Activated CD8-positive, alpha-beta memory T cell treated with anti-CD3 and anti-CD28 coated beads for 48 hours (primary cell): ENCODE results near the gene NECAB3.
"Not testable (repeated sequence)": the region's sequence is repeated elsewhere in the genome, so short reads cannot be mapped to it uniquely, and the experiment has no call there.

Experiments used
- DNase-seq, 3 experiments: peaks; one replicate each; pipeline ENCODE4 v3.0.0-alpha.2; 2020; ENCODE audit warnings: low read depth in 2 of 3, low spot score in 2 of 3

The NECAB3 gene

DNA sequence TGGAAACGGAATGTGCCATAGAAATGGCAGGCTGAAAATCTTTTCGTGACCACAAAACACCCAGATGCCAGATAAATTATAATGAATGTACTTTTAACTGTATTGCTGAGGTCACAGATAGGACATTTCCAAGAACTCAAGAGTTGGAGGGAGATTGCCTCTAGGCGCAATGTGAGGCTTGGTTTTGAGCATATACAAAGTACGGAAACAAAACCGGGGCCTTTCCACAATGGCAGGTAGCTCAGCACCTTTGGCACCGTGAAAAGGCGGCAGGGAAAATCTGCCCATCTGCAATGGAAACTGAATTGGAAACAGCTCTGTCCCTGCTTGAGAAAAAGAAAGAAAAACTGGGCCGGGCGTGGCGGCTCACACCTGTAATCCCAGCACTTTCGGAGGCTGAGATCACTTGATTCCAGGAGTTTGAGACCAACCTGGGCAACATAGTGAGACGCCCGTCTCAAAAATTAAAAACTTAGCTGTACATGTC is 22.6 kb downstream of the NECAB3 start:
- DNase-seq: no peak

DNA sequence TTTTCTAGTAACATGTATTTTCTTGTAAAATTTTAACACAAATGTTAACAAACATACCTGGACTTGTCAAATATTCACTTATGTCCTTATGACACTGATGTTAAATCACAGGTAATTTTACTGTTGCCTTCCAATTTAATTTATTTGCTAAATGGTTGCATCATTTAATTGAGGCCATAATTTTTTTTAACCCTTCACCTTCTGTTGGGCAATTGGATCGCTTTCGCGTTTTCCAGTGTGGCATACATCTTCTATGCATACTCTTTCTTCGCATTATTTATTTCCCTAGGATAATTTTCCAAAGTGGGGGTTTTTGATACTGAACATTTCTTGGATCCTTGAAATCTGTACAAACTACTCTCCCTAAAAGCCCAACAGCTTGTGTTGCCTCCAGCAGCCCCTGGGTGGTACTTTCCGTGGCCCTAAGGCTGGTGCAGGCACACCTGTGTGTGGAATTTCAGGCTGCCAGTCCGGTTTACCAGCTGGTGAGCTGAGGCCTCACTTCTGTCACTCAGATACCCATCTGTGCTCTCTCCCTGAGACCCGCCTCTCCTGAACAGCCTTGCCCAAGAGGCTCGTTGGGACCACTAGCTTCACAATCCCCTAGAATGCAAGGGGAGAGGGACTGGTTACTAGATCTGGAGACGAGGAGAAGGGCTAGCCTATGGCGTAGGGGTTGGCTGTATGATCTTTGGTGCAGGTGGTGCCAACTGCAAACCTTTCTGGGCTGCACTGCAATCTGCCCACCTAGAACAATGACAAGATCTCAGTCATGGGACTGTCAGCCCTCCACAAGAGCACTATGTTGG is 23.3 kb downstream of the NECAB3 start:
- no peak for DNase-seq

DNA sequence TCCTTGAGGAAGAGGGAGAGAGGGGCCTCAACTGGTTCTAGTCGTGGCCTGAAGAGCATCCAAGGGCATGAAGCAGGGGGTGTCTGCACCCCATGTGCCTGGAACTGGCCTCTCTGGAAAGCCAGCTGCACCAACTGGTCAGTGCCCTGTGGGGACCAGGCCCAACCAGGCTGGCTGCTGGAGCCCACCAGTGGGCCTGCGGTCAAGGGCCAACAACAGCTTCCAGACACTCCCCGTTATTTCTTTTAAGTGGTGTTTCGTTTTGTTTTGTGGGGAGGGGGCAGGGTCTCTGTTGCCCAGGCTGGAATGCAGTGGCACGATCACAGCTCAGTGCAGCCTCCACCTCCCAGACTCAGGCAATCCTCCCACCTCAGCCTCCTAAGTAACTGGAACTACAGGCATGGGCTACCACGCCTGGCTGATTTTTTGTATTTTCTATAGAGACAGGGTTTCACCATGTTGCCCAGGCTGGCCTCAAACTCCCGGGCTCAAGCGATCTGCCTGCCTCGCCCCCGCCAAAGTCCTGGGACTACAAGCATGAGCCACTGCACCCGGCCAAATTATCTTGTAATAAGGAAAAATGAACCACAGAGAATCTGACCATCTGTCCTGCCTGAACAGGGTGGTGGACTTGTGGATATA is 24.0 kb downstream of the NECAB3 start:
- no peak for DNase-seq

DNA sequence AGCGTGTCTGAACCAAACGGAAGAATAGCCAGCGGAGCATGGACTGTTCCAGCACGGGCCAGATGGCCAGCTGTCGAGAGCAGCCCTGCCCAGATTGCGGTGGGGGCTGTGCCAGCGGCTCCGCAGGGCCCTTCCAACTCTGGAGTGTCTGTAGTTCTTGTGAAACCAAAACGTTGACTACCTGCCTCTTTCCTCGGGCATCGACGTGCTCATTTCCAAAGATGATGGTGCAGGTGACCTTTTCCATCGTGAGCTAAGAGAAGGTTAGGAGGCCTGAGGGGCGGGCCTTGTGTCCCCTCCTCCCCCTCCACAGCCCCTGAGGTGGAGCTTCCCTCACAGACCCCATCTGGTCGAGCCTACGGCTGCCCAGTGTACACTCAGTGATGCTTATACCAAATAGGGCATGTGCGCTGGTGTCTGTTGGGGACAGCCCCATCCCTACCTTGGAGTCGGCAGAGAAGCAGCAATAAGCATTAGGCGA is 25.0 kb downstream of the NECAB3 start:
- DNase-seq: no peak

DNA sequence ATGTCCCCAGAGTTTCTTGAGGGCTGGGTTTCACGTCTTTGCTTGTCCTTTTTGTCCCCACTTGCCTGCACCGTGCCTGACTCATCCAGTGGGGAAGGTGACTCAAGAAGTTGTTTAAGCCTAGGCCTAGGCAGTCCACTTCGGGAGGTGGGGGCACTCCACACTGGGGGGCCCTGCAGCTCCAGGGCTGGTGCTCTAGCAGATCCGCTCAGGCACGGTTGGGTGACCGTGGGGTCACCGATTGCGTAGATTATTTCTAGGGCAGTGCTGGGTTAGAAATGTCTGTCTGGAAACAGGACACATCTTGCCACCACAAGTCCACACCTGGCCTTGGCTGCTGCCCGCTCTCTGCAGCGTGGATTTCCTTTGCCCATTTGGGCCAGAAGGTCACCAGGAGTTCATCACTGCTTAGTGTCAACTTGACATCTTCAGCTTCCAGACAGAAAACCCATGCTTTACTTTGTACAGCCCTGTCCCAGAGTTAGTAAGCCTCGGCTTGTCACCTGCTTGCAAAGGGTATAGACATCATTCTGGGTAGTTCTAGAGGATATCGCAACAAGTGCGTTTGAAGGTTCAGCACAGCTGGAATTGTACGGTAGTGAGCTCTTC is 25.7 kb downstream of the NECAB3 start:
- no peak for DNase-seq

DNA sequence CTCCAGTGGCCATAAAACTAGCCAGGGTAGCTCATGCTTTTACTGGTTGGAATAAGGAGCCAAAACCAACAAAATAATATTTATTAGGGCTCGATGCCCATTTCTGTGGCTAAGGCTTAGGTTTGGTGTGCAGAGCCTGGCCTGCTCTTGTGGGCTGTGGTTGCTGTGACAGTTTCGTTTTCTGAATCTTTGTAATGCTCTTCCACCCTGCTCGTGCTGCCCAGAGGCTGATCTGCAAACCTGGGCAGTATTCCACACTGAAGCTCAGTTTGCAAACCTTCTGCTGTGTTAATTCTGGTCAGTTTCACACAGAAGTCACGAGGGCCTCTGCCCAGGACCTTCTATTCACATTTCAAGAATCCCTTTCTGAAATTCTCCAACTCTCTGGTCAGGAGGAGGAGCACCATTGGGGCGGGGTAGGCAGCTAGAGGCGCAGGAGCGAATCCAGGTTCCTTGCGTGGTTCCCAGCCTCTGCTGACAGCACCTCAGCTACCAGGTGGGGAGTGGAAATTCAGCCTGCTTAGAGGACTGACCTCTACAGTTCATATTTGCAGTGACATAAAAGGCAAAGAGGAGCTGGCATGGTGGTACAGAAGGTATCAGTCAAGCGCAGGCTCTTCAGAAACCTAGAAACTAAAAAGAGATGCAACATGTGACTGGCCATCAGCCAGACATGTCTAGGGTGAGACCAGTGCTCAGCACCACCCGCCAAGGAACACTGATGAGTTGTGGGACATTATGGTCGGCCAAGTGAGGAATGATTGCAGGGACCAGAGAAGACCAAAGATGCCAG is 26.4 kb downstream of the NECAB3 start:
- no peak for DNase-seq

DNA sequence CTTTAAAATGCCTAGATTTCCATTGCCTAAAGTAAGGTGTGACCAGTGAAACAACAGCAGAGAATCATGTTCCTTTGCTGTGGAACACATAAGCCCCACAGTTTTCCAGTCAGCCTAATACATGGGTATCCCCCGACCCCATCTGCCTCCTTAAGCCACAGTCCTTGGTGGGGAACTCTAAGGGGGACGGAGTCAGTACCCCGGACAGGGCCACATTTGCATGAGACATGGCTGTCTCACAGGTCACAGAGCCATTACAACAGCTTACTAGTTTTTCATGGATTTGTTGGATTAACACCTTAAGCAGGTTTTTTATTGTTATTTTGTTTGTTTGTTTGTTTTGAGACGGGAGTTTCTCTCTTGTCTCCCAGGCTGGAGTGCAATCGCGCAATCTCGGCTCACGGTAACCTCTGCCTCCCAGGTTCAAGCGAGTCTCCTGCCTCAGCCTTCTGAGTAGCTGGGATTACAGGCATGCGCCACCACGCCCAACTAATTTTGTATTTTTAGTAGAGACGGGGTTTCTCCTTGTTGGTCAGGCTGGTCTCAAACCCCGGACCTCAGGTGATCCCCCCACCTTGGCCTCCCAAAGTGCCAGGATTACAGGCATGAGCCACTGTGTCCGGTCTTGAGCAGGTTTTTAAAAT is 27.1 kb downstream of the NECAB3 start:
- DNase-seq: not testable (repeated sequence)

DNA sequence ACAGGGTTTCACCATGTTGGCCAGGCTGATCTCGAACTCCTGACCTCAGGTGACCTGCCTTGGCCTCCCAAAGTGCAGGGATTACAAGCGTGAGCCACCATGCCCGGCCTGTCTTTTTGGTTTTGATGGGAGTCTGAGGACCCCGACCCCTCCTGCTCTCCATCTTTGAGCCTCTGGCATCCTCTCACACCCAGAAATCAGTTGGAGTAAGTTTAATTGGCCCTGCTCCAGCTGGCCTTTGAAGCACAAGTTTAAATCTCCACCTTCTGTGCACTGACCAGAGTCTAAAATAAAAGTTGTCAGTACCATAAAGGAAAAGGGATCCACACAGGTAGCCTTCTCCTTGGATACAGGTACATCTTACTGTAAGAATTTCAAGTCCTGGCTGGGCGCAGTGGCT is 28.0 kb downstream of the NECAB3 start:
- DNase-seq: no peak

DNA sequence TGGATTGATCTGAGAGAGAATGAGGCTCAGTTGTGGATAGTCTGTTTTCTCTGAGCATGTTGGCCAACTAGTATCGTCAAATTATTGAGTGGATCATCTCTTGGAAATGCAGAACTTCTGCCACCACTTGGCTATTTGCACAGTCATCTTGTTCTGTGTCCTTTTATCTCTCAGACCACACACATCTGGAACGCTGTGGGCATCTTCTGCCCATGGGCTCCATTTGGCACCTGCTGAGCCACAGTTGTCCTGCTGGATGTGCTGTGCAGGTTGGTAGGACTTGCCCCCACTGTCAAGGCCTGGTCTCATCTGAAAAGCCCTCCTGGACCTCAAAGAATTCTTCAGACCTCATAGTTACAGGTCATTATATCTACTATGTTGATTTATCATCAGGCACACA is 28.8 kb downstream of the NECAB3 start:
- no peak for DNase-seq

DNA sequence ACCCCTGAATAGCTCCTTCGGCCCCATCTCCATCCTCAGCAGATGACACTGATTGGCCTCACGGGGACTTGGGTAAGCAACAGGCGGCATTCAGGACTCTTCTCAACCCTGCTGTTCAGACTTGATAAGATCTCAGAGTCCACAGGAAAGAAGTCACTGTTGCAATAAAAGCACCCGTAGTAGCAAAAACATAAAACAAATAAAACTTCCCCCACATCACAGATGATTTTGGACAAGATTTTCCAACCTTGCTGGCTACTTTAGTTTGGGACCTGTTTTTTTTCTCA is 29.2 kb downstream of the NECAB3 start:
- no peak for DNase-seq

DNA sequence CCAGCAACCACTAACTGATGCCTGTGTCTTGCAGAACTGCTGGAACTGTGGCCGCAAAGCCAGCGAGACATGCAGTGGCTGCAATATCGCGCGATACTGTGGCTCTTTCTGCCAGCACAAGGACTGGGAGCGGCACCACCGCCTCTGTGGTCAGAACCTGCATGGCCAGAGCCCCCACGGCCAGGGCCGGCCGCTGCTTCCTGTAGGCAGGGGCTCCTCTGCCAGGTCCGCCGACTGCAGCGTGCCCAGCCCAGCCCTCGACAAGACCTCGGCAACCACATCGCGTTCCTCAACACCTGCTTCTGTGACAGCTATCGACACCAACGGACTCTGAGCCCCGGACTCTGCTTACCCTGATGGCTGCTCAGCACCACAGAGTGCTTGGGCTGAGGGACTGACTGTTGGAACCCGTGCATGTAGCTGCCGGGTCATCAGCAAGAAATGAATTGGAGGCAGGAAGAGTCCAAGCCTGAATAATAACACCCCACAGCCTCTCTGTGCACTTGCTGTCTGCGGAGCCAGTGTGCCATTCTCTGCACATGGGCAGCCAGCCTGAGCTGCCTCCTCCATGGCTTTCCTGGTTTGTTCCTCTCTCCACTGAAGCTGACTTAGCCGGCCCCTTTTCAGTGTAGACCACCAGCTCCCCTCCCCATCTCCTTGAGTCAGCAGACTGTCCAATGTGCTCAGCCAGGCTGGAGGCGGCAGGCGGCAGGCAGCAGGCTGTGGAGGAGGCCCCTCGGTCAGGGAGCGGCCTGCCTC is 29.7 kb downstream of the NECAB3 start:
- DNase-seq: no peak

DNA sequence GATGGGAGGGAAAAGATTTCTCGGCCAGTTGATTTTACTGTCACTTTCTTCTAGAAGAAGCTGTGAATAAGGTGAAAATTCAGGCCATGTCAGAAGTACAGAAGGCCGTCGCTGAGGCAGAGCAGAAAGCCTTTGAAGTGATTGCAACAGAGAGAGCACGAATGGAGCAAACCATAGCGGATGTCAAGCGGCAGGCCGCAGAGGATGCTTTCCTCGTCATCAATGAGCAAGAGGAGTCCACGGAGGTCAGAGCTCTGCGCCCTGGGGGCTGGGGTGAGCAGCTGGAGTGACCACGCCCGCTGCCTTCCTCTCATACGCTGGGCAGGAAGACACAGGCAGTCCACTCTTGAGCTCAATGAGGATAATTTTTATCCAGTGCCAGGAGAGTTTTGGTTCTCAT is 33.9 kb downstream of the NECAB3 start:
- no peak for DNase-seq

DNA sequence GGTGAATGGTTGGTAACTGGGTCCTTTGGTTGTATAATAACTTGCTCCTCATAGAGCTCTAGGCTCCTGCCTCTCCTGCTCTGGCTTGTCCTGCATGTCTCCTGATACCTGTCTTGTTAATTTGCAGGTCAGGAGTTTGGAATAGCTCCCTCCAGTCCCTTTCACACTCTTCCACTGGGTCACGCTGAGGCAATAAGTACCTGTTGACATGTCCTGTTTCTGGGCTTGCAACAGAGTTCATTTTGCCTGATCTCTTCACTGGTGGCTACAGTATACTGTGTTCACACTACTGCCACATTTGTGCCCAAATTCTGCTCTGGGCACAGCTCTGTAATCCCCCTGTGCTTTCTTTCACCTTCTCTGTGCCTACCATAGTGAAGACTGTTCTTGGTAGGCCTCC is 37.5 kb downstream of the NECAB3 start:
- no peak for DNase-seq

DNA sequence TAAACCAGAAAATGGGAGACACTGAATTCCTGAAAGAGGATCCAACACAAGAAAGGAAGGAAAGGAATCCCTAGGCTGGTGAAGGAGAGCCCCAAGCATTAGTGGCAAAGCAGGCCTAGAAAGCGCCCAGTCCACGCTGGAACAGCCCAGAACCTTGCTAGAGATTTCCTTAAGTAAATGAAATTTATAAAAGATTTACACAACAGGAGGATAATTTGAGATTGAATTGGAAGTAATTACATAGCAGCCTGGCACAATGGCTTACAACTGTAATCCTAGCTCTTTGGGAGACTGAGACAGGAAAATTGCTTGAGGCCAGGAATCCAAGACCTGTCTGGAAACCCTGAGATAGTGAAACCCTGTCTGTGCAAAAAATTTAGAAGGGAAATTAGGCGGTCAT is 38.9 kb downstream of the NECAB3 start:
- DNase-seq: no peak

DNA sequence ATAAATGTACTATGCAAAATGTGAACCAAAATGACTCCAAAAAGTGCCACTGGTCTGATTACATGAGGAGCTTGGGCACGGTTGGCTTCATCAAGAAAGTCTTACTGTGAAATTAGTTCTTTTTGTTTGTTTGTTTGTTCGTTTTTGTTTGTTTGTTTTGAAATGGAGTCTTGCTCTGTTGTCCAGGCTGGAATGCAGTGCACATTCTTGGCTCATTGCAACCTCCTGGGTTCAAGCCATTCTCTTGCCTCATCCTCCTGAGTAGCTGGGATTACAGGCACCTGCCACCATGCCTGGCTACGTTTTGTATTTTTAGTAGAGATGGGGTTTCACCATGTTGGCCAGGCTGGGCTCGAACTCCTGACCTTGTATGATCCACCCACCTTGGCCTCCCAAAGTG is 42.3 kb downstream of the NECAB3 start:
- DNase-seq: not testable (repeated sequence)

DNA sequence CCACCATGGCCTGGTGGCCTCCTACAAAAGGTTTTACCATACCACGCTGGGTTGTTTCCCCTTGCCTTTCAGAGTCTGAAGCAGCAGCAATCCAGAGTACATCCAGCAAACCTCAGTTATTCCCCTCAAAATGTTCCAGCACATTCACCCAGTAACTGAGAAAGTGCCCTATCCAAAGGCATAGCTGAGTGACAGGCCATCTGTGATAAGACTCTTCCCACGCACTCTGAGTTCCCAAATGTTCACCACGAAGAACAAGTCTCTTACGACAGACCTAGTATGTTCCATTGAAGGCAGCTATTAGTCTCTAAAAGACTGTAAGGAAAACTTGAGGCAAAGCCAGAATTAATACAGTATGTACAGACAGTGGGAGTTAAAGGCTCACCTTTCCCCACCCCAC is 43.7 kb downstream of the NECAB3 start:
- DNase-seq: no peak

DNA sequence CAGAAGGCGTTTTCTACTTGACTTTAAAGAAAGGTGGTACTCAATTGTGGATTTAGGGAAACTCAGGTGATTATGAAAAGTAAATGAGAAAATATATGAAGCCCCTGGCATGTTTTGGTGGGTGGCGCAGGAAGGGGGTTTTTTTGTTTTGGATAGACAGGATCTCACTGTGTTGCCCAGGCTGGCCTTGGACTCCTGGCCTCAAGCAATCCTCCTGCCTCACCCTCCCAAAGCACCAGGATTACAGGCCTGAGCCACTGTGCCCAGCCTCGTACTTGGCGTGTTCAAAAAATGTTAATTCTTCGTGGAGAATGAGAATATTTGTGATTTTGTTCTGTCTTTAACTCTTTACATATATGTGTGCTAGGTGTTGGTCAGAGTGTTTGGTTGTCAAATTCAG is 44.2 kb downstream of the NECAB3 start:
- DNase-seq: no peak

DNA sequence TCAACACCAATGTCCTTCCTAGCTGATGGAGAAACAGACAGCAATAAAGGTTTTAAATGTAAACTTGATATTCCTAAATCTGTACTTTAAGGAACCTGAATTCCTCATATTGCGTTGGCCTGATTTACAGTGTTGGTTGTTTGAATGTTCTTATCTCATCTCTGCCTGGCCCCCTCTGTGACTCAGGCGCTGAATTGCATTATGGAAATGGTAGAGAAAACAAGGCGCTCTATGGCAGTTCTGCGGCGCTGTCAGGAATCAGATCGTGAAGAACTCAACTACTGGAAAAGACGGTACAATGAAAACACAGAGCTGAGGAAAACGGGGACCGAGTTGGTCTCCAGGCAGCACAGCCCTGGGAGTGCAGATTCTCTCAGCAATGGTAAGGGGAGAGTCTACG is 44.7 kb downstream of the NECAB3 start:
- DNase-seq: no peak

DNA sequence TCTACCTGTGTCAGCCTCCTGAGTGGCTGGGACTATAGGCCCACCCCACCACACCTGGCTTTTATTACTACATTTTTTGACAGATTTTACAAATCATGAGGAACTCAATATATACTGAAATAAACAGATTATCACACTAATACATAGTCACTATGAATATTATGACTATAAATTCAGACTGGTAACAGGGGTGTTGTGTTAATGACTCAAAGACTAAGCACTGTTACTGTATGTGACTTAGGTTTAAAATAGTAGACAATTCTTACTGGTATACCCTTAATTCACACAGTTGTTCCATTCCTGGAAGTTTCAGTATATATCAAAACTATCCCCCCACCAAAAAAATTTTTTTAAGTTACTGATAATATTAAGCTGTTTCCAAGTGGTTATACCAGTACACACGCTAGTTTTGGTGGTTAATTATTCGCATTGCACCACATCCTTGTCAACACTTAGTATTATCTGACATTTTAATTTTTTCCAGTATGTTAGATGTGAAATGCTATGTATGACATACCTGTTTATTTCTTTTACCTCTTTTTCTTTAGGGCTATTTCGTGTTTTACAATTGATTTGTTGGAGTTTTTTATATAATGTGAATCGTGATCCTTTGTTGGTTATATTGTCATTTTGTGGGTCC is 46.5 kb downstream of the NECAB3 start:
- no peak for DNase-seq

DNA sequence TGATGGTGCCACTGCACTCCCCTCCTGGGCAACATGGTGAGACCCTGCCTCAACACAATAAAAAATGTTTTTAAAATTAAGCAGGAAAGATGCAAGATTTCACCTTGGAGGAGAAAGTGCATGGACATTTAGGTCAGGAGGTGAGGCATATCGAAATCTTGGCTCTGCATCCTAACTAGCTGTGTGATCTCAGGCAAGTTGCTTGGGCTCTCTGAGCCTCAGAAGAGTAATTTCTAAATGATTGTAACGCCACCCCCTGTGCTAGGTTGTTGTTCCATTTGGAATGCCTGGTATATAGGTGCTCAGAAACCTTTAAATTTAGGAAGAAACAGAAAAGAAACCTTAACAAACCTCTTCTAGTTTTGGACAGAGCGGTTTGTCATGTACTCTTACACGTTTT is 48.0 kb downstream of the NECAB3 start:
- no peak for DNase-seq
